Measurements from ENCODE around the gene CSN1S1.

CSN1S1 gene

DNA sequence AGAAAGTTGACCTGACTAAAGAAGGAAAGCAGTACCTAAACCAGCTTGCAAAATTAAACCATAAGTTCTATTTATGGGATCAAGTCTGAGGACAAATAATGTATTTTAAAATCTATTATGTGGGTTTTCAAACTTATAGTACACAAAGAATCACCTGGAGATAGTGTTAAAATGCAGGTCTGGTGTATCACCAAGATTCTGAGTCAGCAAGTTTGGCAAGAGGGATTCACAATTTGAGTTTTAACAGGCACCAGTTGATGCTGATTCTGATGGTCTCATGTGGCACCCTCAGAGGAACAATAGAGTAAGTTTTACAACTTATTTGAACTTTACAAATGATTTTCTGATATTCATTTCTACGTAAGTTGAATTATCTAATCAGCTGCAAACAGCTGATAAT lies 55.8 kb downstream of the CSN1S1 start:
- Histone ChIP-seq H3K27me3 (ENCODE audit: control insufficient read depth, insufficient read depth, low read length) (no peaks in the 10 kb centered on the region), H3K27ac (ENCODE audit: low read length) (no peak overlapping the region), H3K36me3 (ENCODE audit: control insufficient read depth, insufficient read depth, low read length) (no peaks in the 10 kb centered on the region), H3K9me3 (ENCODE audit: control insufficient read depth, insufficient read depth, low read length) (no peaks in the 10 kb centered on the region), H3K4me3 (ENCODE audit: low read length) (no peak overlapping the region), H3K4me1 (ENCODE audit: control insufficient read depth, insufficient read depth, low read length) (no peaks in the 10 kb centered on the region)
- DNase-seq (ENCODE audit: low read depth, low spot score): no peak
- no CpG with 5 or more reads among the region's 1 CpG for WGBS (ENCODE audit: insufficient coverage, insufficient read length)

DNA sequence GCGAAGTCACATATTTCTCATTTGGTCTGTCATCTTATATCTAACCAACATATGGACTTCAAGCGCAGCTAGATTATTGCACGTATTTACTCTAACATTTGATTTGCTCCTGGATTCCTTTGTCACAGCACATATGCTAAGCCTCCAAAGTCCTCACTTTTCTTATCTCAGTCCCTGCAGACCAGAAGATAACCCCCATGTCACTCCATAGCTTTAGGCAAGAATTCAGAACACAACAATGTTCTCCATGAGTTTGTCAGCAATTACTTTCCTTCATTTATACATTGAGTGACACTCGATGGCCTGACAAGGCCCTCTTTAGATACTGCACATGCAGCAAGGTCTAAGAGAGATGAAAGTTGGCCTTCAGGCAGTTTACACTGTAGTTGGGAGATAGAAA lies 60.1 kb downstream of the CSN1S1 start:
- no peaks in the 10 kb centered on the region for H3K9me3 ChIP-seq (ENCODE audit: control insufficient read depth, insufficient read depth, low read length)

DNA sequence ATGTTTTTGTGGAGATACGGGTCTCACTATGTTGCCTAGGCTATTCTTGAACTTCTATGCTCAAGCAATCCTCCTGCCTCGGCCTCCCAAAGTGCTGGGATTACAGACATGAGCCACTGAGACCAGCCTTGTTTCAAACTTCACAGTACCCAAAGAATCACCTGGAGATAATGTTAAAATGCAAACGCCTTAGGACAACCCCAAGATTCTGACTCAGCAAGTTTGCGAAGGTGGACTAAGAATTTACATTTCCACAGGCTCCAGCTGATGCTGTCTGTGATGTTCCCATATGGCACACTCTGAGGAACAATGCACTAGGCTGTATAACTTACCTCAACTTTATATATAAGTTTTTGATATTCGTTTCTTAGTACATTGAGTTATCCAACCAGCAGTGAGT lies 63.9 kb downstream of the CSN1S1 start:
- no CpG with 5 or more reads among the region's 5 CpGs for WGBS (ENCODE audit: insufficient coverage, insufficient read length)

More for the DNA sequence above, 60.1 kb downstream of the CSN1S1 start:
- H3K4me3 ChIP-seq (ENCODE audit: low read length): no peak overlapping the region
- no peaks in the 10 kb centered on the region for H3K27me3 ChIP-seq (ENCODE audit: control insufficient read depth, insufficient read depth, low read length)
- no peak for DNase-seq (ENCODE audit: low read depth, low spot score)
- H3K4me1 ChIP-seq (ENCODE audit: control insufficient read depth, insufficient read depth, low read length): no peaks in the 10 kb centered on the region
- WGBS (ENCODE audit: insufficient coverage, insufficient read length): no CpG with 5 or more reads among the region's 4 CpGs
- H3K36me3 ChIP-seq (ENCODE audit: control insufficient read depth, insufficient read depth, low read length): no peaks in the 10 kb centered on the region
- H3K27ac ChIP-seq (ENCODE audit: low read length): no peak overlapping the region

GRCh38 chr4:69995526-69996016 lies 64.7 kb downstream of the CSN1S1 start, which contains the start of gene STATH:
STATH (plus strand) TSS chr4:69995966; CDS start chr4:69998438, 2,472 bp downstream.
- Histone ChIP-seq H3K27ac (ENCODE audit: low read length) (no peak within 1 kb of the TSS), H3K27me3 (ENCODE audit: control insufficient read depth, insufficient read depth, low read length) (no peaks in the 10 kb centered on the region), H3K36me3 (ENCODE audit: control insufficient read depth, insufficient read depth, low read length) (no peaks in the 10 kb centered on the region), H3K4me1 (ENCODE audit: control insufficient read depth, insufficient read depth, low read length) (no peaks in the 10 kb centered on the region), H3K9me3 (ENCODE audit: control insufficient read depth, insufficient read depth, low read length) (no peaks in the 10 kb centered on the region), H3K4me3 (ENCODE audit: low read length) (no peak within 1 kb of the TSS)
- DNase-seq (ENCODE audit: low read depth, low spot score): no peak
- WGBS (ENCODE audit: insufficient coverage, insufficient read length): no CpG with 5 or more reads among the region's 3 CpGs

More for the DNA sequence above, 63.9 kb downstream of the CSN1S1 start:
- no peak for DNase-seq (ENCODE audit: low read depth, low spot score)
- no peaks in the 10 kb centered on the region for H3K4me1 ChIP-seq (ENCODE audit: control insufficient read depth, insufficient read depth, low read length)
- no peak overlapping the region for H3K27ac ChIP-seq (ENCODE audit: low read length)
- H3K9me3 ChIP-seq (ENCODE audit: control insufficient read depth, insufficient read depth, low read length): no peaks in the 10 kb centered on the region
- no peaks in the 10 kb centered on the region for H3K27me3 ChIP-seq (ENCODE audit: control insufficient read depth, insufficient read depth, low read length)
- no peaks in the 10 kb centered on the region for H3K36me3 ChIP-seq (ENCODE audit: control insufficient read depth, insufficient read depth, low read length)
- no peak overlapping the region for H3K4me3 ChIP-seq (ENCODE audit: low read length)

Measured in iPS DF 6.9 (cell line).